ENCODE results near the gene TRDN.

Gene TRDN

GRCh38 chr6:123529058-123529457, 107.7 kb downstream of the TRDN start:
- Histone ChIP-seq H3K27me3 (ENCODE audit: insufficient read depth, low read length) (no peaks in the 10 kb centered on the region), H3K9ac (ENCODE audit: low read depth, low read length) (no peak overlapping the region)

GRCh38 chr6:123527406-123527805, 109.3 kb downstream of the TRDN start:
- H3K27me3 ChIP-seq (ENCODE audit: insufficient read depth, low read length), result no peaks in the 10 kb centered on the region
- H3K9ac ChIP-seq (ENCODE audit: low read depth, low read length), result no peak overlapping the region
- no peaks in the 10 kb centered on the region for H3K36me3 ChIP-seq (ENCODE audit: insufficient read depth, low read depth, low read length)
- H3K27ac ChIP-seq (ENCODE audit: low read length), result no peak overlapping the region
- H3K9me3 ChIP-seq (ENCODE audit: insufficient read depth, low read depth, low read length), result no peaks in the 10 kb centered on the region
- no peak overlapping the region for H3K4me3 ChIP-seq (ENCODE audit: low read length)
- H3K4me1 ChIP-seq (ENCODE audit: insufficient read depth, low read length), result no peaks in the 10 kb centered on the region

More at GRCh38 chr6:123529058-123529457, 107.7 kb downstream of the TRDN start:
- no peak overlapping the region for H3K4me3 ChIP-seq (ENCODE audit: low read length)
- H3K27ac ChIP-seq (ENCODE audit: low read length), result no peak overlapping the region
- no peaks in the 10 kb centered on the region for H3K4me1 ChIP-seq (ENCODE audit: insufficient read depth, low read length)
- no peaks in the 10 kb centered on the region for H3K36me3 ChIP-seq (ENCODE audit: insufficient read depth, low read depth, low read length)
- no peaks in the 10 kb centered on the region for H3K9me3 ChIP-seq (ENCODE audit: insufficient read depth, low read depth, low read length)

- Histone ChIP-seq H3K27me3 (ENCODE audit: insufficient read depth, low read length) (no peaks in the 10 kb centered on the region), H3K4me3 (ENCODE audit: low read length) (no peak overlapping the region), H3K27ac (ENCODE audit: low read length) (no peak overlapping the region), H3K4me1 (ENCODE audit: insufficient read depth, low read length) (no peaks in the 10 kb centered on the region), H3K9ac (ENCODE audit: low read depth, low read length) (no peak overlapping the region), H3K9me3 (ENCODE audit: insufficient read depth, low read depth, low read length) (no peaks in the 10 kb centered on the region), H3K36me3 (ENCODE audit: insufficient read depth, low read depth, low read length) (no peaks in the 10 kb centered on the region)
Measured at GRCh38 chr6:123526128-123526527, 110.6 kb downstream of the TRDN start.

- Histone ChIP-seq H3K27ac (ENCODE audit: low read length) (no peak overlapping the region), H3K4me3 (ENCODE audit: low read length) (no peak overlapping the region), H3K36me3 (ENCODE audit: insufficient read depth, low read depth, low read length) (no peaks in the 10 kb centered on the region), H3K9ac (ENCODE audit: low read depth, low read length) (no peak overlapping the region), H3K4me1 (ENCODE audit: insufficient read depth, low read length) (no peaks in the 10 kb centered on the region), H3K27me3 (ENCODE audit: insufficient read depth, low read length) (no peaks in the 10 kb centered on the region), H3K9me3 (ENCODE audit: insufficient read depth, low read depth, low read length) (no peaks in the 10 kb centered on the region)
Measured at GRCh38 chr6:123524781-123525180, 112.0 kb downstream of the TRDN start.

- no peaks in the 10 kb centered on the region for H3K36me3 ChIP-seq (ENCODE audit: insufficient read depth, low read depth, low read length)
- H3K27me3 ChIP-seq (ENCODE audit: insufficient read depth, low read length), result no peaks in the 10 kb centered on the region
- H3K9me3 ChIP-seq (ENCODE audit: insufficient read depth, low read depth, low read length), result no peaks in the 10 kb centered on the region
- peaks cover 5% of the 10 kb centered on the region; the same call in 1 of the 2 replicates for H3K4me1 ChIP-seq (ENCODE audit: insufficient read depth, low read length)
- H3K4me3 ChIP-seq (ENCODE audit: low read length), result no peak overlapping the region
- no peak overlapping the region for H3K27ac ChIP-seq (ENCODE audit: low read length)
- H3K9ac ChIP-seq (ENCODE audit: low read depth, low read length), result no peak overlapping the region
Measured at GRCh38 chr6:123520217-123520616, 116.5 kb downstream of the TRDN start.

- Histone ChIP-seq H3K36me3 (ENCODE audit: insufficient read depth, low read depth, low read length) (no peaks in the 10 kb centered on the region), H3K27me3 (ENCODE audit: insufficient read depth, low read length) (no peaks in the 10 kb centered on the region)
Measured at GRCh38 chr6:123519189-123519505, 117.6 kb downstream of the TRDN start.

GRCh38 chr6:123518441-123519188, 118.1 kb downstream of the TRDN start:
- H3K36me3 ChIP-seq (ENCODE audit: insufficient read depth, low read depth, low read length), result no peaks in the 10 kb centered on the region
- no peaks in the 10 kb centered on the region for H3K9me3 ChIP-seq (ENCODE audit: insufficient read depth, low read depth, low read length)
- H3K4me1 ChIP-seq (ENCODE audit: insufficient read depth, low read length), result peaks cover 5% of the 10 kb centered on the region; the same call in 1 of the 2 replicates
- no peak overlapping the region for H3K27ac ChIP-seq (ENCODE audit: low read length)
- H3K9ac ChIP-seq (ENCODE audit: low read depth, low read length), result no peak overlapping the region
- H3K27me3 ChIP-seq (ENCODE audit: insufficient read depth, low read length), result no peaks in the 10 kb centered on the region
- H3K4me3 ChIP-seq (ENCODE audit: low read length), result no peak overlapping the region

More at GRCh38 chr6:123519189-123519505, 117.6 kb downstream of the TRDN start:
- Histone ChIP-seq H3K9me3 (ENCODE audit: insufficient read depth, low read depth, low read length) (no peaks in the 10 kb centered on the region), H3K4me1 (ENCODE audit: insufficient read depth, low read length) (peaks cover 5% of the 10 kb centered on the region; the same call in 1 of the 2 replicates), H3K27ac (ENCODE audit: low read length) (no peak overlapping the region), H3K9ac (ENCODE audit: low read depth, low read length) (no peak overlapping the region), H3K4me3 (ENCODE audit: low read length) (no peak overlapping the region)

- Histone ChIP-seq H3K27me3 (ENCODE audit: insufficient read depth, low read length) (no peaks in the 10 kb centered on the region), H3K9ac (ENCODE audit: low read depth, low read length) (no peak overlapping the region), H3K4me3 (ENCODE audit: low read length) (no peak overlapping the region), H3K27ac (ENCODE audit: low read length) (no peak overlapping the region), H3K36me3 (ENCODE audit: insufficient read depth, low read depth, low read length) (no peaks in the 10 kb centered on the region), H3K9me3 (ENCODE audit: insufficient read depth, low read depth, low read length) (no peaks in the 10 kb centered on the region), H3K4me1 (ENCODE audit: insufficient read depth, low read length) (peaks cover 5% of the 10 kb centered on the region; the same call in 1 of the 2 replicates)
Measured at GRCh38 chr6:123515715-123516114, 121.0 kb downstream of the TRDN start.

GRCh38 chr6:123509112-123509511, 127.6 kb downstream of the TRDN start:
- Histone ChIP-seq H3K27ac (ENCODE audit: low read length) (no peak overlapping the region), H3K9me3 (ENCODE audit: insufficient read depth, low read depth, low read length) (no peaks in the 10 kb centered on the region), H3K27me3 (ENCODE audit: insufficient read depth, low read length) (no peaks in the 10 kb centered on the region), H3K4me3 (ENCODE audit: low read length) (no peak overlapping the region), H3K36me3 (ENCODE audit: insufficient read depth, low read depth, low read length) (no peaks in the 10 kb centered on the region), H3K9ac (ENCODE audit: low read depth, low read length) (no peak overlapping the region), H3K4me1 (ENCODE audit: insufficient read depth, low read length) (no peaks in the 10 kb centered on the region)

- no peak overlapping the region for H3K4me3 ChIP-seq (ENCODE audit: low read length)
- H3K27ac ChIP-seq (ENCODE audit: low read length), result no peak overlapping the region
- H3K9me3 ChIP-seq (ENCODE audit: insufficient read depth, low read depth, low read length), result no peaks in the 10 kb centered on the region
- H3K27me3 ChIP-seq (ENCODE audit: insufficient read depth, low read length), result no peaks in the 10 kb centered on the region
- H3K36me3 ChIP-seq (ENCODE audit: insufficient read depth, low read depth, low read length), result no peaks in the 10 kb centered on the region
- H3K4me1 ChIP-seq (ENCODE audit: insufficient read depth, low read length), result no peaks in the 10 kb centered on the region
- H3K9ac ChIP-seq (ENCODE audit: low read depth, low read length), result no peak overlapping the region
Measured at GRCh38 chr6:123508290-123508689, 128.5 kb downstream of the TRDN start.

- no peaks in the 10 kb centered on the region for H3K27me3 ChIP-seq (ENCODE audit: insufficient read depth, low read length)
- H3K9me3 ChIP-seq (ENCODE audit: insufficient read depth, low read depth, low read length), result no peaks in the 10 kb centered on the region
Measured at GRCh38 chr6:123507582-123507981, 129.2 kb downstream of the TRDN start.

GRCh38 chr6:123503619-123504018, 133.1 kb downstream of the TRDN start:
- Histone ChIP-seq H3K27ac (ENCODE audit: low read length) (no peak overlapping the region), H3K36me3 (ENCODE audit: insufficient read depth, low read depth, low read length) (no peaks in the 10 kb centered on the region), H3K4me3 (ENCODE audit: low read length) (no peak overlapping the region), H3K4me1 (ENCODE audit: insufficient read depth, low read length) (no peaks in the 10 kb centered on the region), H3K27me3 (ENCODE audit: insufficient read depth, low read length) (no peaks in the 10 kb centered on the region), H3K9me3 (ENCODE audit: insufficient read depth, low read depth, low read length) (no peaks in the 10 kb centered on the region), H3K9ac (ENCODE audit: low read depth, low read length) (no peak overlapping the region)

More at GRCh38 chr6:123507582-123507981, 129.2 kb downstream of the TRDN start:
- no peaks in the 10 kb centered on the region for H3K4me1 ChIP-seq (ENCODE audit: insufficient read depth, low read length)
- no peak overlapping the region for H3K9ac ChIP-seq (ENCODE audit: low read depth, low read length)
- no peak overlapping the region for H3K27ac ChIP-seq (ENCODE audit: low read length)
- no peaks in the 10 kb centered on the region for H3K36me3 ChIP-seq (ENCODE audit: insufficient read depth, low read depth, low read length)
- H3K4me3 ChIP-seq (ENCODE audit: low read length), result no peak overlapping the region

Measured in iPS-20b (cell line).